Hepatocyte (in vitro differentiated cells): ENCODE results near the gene FOXO4. TPM values are rescaled to one million over a fixed set of nuclear protein-coding genes. Genes with fewer than 3 reads are reported as not detected.

Experiments used
- DNase-seq: peaks from one replicate; pipeline ENCODE4 v3.0.0-alpha.2; 2016; ENCODE audit warnings: low spot score
- H2AFZ ChIP-seq: fragments of 200-600 bp; sonication (generic); 2 replicates; pipeline ENCODE4 v1.6.0; 2016; ENCODE audit warnings: antibody characterized with exemption, mild to moderate bottlenecking
- H3K27ac ChIP-seq: fragments of 200-600 bp; sonication (generic); 2 replicates; pipeline ENCODE4 v1.5.1; 2016; ENCODE audit warnings: mild to moderate bottlenecking
- H3K27me3 ChIP-seq: fragments of 200-600 bp; sonication (generic); 2 replicates; pipeline ENCODE4 v1.6.1; 2016
- H3K36me3 ChIP-seq: fragments of 200-600 bp; sonication (generic); replicated peaks from 2 replicates; pipeline ENCODE4 v1.5.1; 2016; ENCODE audit warnings: low read depth; ENCODE audit not compliant: insufficient read depth
- H3K4me1 ChIP-seq: fragments of 200-600 bp; sonication (generic); 2 replicates; pipeline ENCODE4 v1.5.1; 2016; ENCODE audit warnings: mild to moderate bottlenecking, moderate library complexity; ENCODE audit not compliant: insufficient read depth
- H3K4me2 ChIP-seq: fragments of 200-600 bp; sonication (generic); 2 replicates; pipeline ENCODE4 v1.6.0; 2016
- H3K4me3 ChIP-seq: fragments of 200-600 bp; sonication (generic); 2 replicates; pipeline ENCODE4 v1.5.1; 2016; ENCODE audit warnings: mild to moderate bottlenecking
- H3K79me2 ChIP-seq: fragments of 200-600 bp; sonication (generic); 2 replicates; pipeline ENCODE4 v1.6.0; 2017; ENCODE audit warnings: mild to moderate bottlenecking
- H3K9me2 ChIP-seq: fragments of 200-600 bp; sonication (generic); replicated peaks from 2 replicates; pipeline ENCODE4 v1.6.0; 2017; ENCODE audit warnings: mild to moderate bottlenecking; ENCODE audit not compliant: insufficient read depth
- H3K9me3 ChIP-seq: fragments of 200-600 bp; sonication (generic); 2 replicates; pipeline ENCODE4 v1.5.1; 2016; ENCODE audit warnings: low read depth, mild to moderate bottlenecking
- H4K20me1 ChIP-seq: fragments of 200-600 bp; sonication (generic); 2 replicates; pipeline ENCODE4 v1.6.0; 2016; ENCODE audit warnings: mild to moderate bottlenecking; ENCODE audit not compliant: insufficient read depth, poor library complexity, severe bottlenecking
- CTCF ChIP-seq: fragments of 200-600 bp; sonication (generic); IDR thresholded peaks from 2 replicates; pipeline ENCODE4 v1.5.1; 2016; ENCODE audit warnings: antibody characterized with exemption, mild to moderate bottlenecking; ENCODE audit not compliant: poor library complexity
- EZH2 ChIP-seq: fragments of 200-600 bp; sonication (generic); IDR thresholded peaks from 2 replicates; pipeline ENCODE4 v1.6.1; 2016; ENCODE audit warnings: antibody characterized with exemption, mild to moderate bottlenecking, borderline replicate concordance
- EZH2phosphoT487 ChIP-seq: fragments of 200-600 bp; sonication (generic); IDR thresholded peaks from one replicate; pipeline ENCODE4 v1.6.1; 2018; ENCODE audit warnings: antibody characterized with exemption, mild to moderate bottlenecking, low read depth, moderate library complexity; ENCODE audit not compliant: unreplicated experiment, severe bottlenecking
- WGBS: methylation state at CpG from one replicate; pipeline ENCODE4 v1.1.6; 2016; ENCODE audit warnings: low lambda C conversion rate; ENCODE audit errors: missing lambda C conversion rate; 5-methylcytosine and 5-hydroxymethylcytosine counted together
- polyA plus RNA-seq: library from polyadenylated mRNA; unstranded; fragments of >200 nt; fragmentation: Nextera tagmentation; extraction: Ambion mirVana; gene quantifications from 2 replicates; pipeline ENCODE4 v1.2.1, GENCODE V29; 2016
- total RNA-seq: library from RNA; depleted of rRNA; stranded (reverse); fragments of >200 nt; gene quantifications from 2 replicates; pipeline ENCODE4 v1.2.3, GENCODE V29; 2014

The FOXO4 gene
- total and polyA plus RNA-seq, 2 experiments from 2014 or later: 6.3 to 10.8 TPM

GRCh38 chrX:71105628-71106027 lies 10.0 kb downstream of the FOXO4 start:
- no peak for TF ChIP-seq CTCF
- TF ChIP-seq EZH2phosphoT487: no peak
- no peak for TF ChIP-seq EZH2
- H3K79me2 ChIP-seq: no peaks in the 10 kb centered on the region
- no peak overlapping the region for H3K4me2 ChIP-seq
- no peak overlapping the region for H3K27ac ChIP-seq
- no peak overlapping the region for H2AFZ ChIP-seq
- no peak for DNase-seq
- H3K4me3 ChIP-seq: no peak overlapping the region
- no peaks in the 10 kb centered on the region for H4K20me1 ChIP-seq
- no peaks in the 10 kb centered on the region for H3K36me3 ChIP-seq
- no peaks in the 10 kb centered on the region for H3K9me2 ChIP-seq
- H3K9me3 ChIP-seq: no peaks in the 10 kb centered on the region
- 88% methylated on average over 3 of the region's 3 CpGs for WGBS
- no peaks in the 10 kb centered on the region for H3K27me3 ChIP-seq
- H3K4me1 ChIP-seq: peaks cover 27% of the 10 kb centered on the region

GRCh38 chrX:71106427-71106826 lies 10.8 kb downstream of the FOXO4 start, which contains the start of gene CXorf65:
Gene CXorf65 (minus strand): TSS chrX:71106740. CDS start chrX:71106556, 184 bp downstream.
- H2AFZ ChIP-seq: no peak within 1 kb of the TSS
- no peak within 1 kb of the TSS for H3K4me3 ChIP-seq
- no peaks in the 10 kb centered on the region for H3K27me3 ChIP-seq
- no peaks in the 10 kb centered on the region for H3K79me2 ChIP-seq
- H3K4me1 ChIP-seq: peaks cover 27% of the 10 kb centered on the region
- H4K20me1 ChIP-seq: no peaks in the 10 kb centered on the region
- H3K9me2 ChIP-seq: no peaks in the 10 kb centered on the region
- no peak for TF ChIP-seq EZH2
- no peak for TF ChIP-seq EZH2phosphoT487
- TF ChIP-seq CTCF: no peak
- H3K4me2 ChIP-seq: no peak within 1 kb of the TSS
- H3K36me3 ChIP-seq: no peaks in the 10 kb centered on the region
- WGBS: 69% methylated on average over 1 of the region's 1 CpG
- no peak for DNase-seq
- no peak within 1 kb of the TSS for H3K27ac ChIP-seq
- no peaks in the 10 kb centered on the region for H3K9me3 ChIP-seq

GRCh38 chrX:71107245-71107644 lies 11.6 kb downstream of the FOXO4 start:
- DNase-seq: no peak
- no peak overlapping the region for H2AFZ ChIP-seq
- no peak overlapping the region for H3K4me2 ChIP-seq
- H3K27ac ChIP-seq: no peak overlapping the region
- H3K27me3 ChIP-seq: no peaks in the 10 kb centered on the region
- peaks cover 30% of the 10 kb centered on the region for H3K4me1 ChIP-seq
- TF ChIP-seq EZH2: no peak
- TF ChIP-seq CTCF: no peak
- no peak for TF ChIP-seq EZH2phosphoT487
- no peaks in the 10 kb centered on the region for H3K9me3 ChIP-seq
- no peaks in the 10 kb centered on the region for H3K9me2 ChIP-seq
- no peaks in the 10 kb centered on the region for H3K79me2 ChIP-seq
- H3K4me3 ChIP-seq: no peak overlapping the region
- WGBS: 73% methylated on average over 4 of the region's 4 CpGs
- no peaks in the 10 kb centered on the region for H3K36me3 ChIP-seq
- no peaks in the 10 kb centered on the region for H4K20me1 ChIP-seq
